Measurements from ENCODE around the gene DNASE1L1.

DNASE1L1 gene, protein sequence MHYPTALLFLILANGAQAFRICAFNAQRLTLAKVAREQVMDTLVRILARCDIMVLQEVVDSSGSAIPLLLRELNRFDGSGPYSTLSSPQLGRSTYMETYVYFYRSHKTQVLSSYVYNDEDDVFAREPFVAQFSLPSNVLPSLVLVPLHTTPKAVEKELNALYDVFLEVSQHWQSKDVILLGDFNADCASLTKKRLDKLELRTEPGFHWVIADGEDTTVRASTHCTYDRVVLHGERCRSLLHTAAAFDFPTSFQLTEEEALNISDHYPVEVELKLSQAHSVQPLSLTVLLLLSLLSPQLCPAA

DNA sequence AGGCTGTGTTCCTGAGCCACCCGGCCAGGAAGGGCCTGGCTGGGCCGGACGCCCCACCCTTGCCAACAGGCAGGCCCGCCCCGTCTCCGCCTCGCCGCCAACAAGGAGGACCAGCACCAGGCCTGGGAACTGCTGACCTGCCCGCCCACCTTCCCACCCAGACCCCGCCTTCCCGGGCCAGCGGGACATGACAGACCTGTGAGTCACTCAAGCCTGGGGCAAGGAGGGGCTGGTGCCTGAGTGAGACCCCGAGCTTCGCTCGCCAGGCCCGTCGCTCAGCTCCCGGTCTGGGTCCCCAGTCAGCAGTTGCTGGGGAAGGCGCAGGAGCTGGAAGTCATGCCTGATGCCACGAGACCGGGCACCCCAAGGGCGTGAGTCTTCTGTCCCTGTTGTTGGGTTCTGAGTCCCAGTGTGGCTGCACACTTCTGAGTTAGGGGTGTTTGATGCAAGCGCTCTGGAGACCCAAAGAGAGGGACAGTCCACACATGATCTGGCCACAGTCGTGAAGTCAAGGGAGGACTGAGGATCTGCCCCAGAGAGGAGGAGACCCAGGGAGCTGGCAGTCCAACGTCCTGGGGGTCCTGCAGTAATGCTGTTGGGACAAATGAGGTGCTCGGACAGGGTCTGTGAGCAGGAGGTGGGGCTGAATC lies at the start of gene DNASE1L1:
Gene DNASE1L1, minus strand, starts transcription at position 33 of the 650 bp plus-strand sequence. CDS start 3,686 bp downstream, outside the sequence.
- DNase-seq = peak; percentile 62

DNA sequence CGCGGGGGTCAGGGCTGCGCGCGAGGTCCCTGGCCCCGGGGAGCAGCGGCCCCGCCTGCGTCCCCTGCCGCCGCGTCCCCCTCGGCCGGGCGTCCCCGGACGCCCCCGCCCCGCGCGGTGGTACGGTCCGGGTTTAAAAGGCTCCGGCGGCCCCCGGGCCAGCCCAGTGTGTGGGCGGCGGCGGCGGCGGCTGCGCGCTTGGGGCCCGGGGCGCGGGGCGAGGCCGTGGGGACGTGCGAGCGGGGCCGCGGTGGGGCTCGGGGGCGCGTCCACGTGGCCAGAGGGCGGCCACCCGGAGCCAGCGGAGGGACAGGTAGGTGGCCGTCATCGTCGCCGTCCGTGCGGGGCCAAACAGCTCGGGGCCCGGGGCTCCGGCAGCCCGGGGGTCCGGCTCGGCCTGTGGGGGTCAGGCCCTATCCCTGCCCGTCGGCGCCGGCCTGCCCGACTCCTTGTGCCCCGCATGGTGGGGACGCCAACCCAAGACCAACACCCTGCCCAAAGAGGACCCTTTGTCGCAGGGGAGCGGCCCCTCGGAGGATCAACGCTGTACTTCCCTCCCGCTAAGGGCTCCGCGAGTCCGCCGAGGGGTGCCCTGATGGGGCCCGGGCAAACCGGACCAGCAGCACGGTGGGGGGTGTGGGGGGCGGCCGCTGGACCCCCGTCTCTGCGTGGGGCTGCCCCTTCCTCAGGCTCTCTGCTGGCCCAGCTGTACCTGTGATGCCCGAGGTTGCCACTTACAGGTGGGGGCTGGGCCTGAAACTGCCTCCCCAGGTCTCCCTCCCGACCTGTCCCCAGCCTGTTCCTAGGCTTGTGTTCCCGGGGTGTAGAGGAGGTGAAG lies 49.3 kb upstream of the DNASE1L1 start, which contains the start of gene PLXNA3:
Gene PLXNA3, plus strand, starts transcription at position 166 of the 838 bp plus-strand sequence. CDS start 1,903 bp downstream, outside the sequence.
- peak; percentile 45 for DNase-seq

DNA sequence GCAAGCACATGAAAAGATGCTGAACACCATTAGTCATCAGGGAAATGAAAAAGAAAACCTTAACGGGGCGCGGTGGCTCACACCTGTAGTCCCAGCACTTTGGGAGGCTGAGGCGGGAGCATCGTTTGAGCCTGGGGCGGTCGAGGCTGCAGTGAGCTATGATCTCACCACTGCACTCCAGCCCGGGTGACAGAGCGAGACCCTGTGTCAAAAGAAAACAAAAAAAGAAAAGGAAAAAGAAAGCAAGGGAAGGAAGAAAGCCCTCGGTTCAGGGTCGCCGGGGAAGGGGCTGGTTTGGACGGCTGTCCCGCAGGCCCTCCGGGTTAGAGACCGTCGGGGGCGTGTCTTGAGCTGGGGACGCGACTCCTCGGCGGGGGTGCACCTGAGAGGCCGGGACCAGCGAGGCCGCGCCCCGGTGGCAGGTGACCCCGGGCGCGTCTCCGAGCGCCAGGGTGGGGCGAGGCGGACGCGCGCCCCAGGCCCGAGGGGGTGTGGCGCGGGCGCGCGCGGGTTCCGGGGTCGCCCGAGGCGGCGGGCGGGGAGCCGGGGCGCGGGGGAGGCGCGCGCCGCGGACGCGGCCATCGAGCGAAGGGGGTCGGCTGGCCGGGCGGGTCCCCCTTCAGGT lies 48.5 kb upstream of the DNASE1L1 start:
- DNase-seq = peak; percentile 39

DNA sequence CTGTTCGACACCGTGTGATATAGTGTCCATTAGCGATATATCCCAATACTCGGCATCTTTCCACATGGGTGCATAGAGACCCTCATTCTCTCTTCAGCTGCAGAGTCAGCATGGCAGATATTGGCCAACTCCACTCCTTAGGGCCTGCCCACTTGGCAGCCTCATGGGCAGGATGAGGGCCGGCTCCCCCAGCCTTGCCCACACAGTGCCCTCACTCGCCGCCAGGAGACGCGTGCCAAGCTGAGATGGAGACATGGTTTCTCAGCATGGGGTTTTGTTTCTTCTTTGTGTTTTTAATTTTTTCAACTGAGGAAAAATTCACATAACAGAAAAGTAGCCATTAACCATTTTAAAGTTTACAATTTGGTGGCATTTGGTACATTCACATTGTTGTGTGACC lies 43.8 kb upstream of the DNASE1L1 start:
- no peak for DNase-seq

DNA sequence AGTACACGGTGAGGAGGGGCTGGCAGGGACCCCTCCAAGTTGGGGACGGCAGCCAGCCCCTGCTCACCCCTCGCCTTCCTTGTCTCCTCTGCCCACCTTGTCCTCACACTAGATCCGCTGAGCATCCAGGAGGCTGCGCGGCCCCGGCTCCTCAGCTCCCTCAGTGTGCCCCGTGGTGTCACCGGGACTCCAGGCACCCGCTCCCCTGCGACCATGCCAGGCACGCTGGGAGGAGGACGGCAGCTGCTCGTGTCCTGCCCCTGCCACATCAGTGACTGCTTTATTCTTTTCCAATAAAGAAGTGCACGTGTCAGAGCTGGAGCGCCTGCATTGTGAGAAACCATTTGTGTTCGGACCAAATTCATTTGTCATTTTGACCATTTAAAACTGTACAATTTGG lies 41.3 kb upstream of the DNASE1L1 start:
- no peak for DNase-seq

DNA sequence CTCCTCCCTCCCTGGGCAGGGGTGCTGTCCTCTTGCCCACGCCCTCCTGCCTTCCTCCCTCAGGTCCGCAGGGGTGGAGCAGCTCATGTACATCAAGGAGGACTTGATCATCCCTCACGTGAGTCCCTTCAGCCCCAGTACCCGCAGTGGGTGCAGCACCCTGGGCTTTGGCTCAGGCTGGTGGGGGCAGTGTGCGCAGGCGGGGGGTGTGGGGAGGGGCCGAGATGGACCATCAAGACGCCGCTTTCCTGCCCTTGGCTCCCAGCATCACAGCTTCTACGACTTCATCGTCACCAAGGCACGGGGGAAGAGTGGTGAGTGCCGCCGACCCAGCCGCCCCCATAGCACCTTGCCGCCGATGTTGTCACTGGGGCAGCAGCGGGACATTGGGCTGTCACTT lies 40.6 kb upstream of the DNASE1L1 start:
- no peak for DNase-seq

DNA sequence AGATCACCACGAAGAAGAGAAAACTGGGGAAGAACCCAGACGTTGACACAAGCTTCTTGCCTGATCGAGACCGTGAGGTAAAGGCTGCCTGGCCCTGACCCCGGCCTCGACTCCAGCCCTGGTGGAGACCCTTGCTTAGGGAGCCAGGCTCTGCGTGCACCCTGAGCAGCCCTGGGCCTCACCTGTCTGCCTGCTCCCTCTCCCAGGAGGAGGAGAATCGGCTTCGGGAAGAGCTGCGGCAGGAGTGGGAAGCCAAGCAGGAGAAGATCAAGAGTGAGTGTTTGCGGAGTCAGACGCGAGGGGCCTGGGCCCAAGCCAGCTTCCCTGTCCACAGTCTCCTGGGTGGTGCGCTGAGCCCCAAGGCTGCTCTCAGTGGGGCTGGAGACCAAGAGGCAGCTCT lies 39.4 kb upstream of the DNASE1L1 start:
- DNase-seq = no peak

DNA sequence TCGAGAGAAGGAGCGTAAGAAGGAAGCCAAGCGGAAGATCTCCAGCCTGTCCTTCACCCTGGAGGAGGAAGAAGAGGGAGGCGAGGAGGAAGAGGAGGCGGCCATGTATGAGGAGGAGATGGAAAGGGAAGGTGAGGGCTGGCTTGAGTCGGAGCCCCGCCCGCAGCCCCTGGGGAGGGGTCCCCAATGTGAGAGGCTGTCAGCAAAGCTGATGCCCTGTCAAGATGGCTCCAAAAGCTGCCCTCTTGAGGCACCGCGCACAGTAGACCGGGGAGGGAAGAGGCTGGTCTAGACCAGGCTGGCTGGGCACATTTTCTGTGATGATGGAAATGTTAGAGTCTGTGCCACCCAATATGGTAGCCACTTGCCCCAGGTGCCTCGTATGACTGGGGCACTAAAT lies 37.4 kb upstream of the DNASE1L1 start:
- DNase-seq = no peak

DNA sequence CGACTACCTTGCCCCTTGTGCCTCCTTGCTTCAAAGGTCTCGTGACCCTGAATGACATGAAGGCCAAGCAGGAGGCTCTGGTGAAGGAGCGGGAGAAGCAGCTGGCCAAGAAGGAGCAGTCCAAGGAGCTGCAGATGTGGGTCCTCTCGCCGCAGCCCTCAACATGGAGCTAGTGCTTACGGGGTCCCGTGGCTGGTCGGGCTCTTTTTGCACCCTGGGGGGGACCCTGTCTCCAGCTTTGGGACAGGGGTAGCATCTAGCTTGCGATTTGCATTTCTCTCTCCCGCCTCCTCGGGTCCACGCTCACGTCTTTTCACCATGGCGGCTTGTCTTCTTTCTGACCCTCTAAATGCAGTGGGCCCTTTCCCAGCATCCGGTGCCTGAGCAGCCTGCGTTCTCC lies 36.7 kb upstream of the DNASE1L1 start:
- no peak for DNase-seq

DNA sequence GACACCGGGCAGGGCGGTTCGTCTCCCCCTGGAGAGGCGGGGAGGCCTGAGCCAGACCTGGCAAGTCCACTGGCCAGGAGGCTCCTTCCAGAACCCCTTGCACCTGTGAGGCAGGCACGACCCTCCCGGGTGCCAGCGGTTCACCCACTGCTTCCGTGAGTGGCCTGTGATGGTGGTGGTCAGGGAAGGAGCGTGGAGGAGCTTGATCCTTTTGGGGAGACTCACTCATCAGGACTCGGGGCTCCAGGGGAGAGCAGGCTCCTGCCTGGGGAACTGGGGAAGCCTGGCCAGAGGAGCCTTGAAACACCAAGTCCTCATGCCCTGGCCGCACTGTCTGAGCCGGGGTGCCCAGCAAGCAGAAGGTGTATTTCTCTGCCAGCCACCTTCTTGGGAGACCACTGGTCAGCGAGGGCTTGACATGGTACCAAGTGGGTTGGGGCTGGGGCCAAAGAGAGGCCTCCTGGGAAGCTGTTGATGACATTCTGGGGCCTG lies 35.7 kb upstream of the DNASE1L1 start:
- DNase-seq = no peak

DNA sequence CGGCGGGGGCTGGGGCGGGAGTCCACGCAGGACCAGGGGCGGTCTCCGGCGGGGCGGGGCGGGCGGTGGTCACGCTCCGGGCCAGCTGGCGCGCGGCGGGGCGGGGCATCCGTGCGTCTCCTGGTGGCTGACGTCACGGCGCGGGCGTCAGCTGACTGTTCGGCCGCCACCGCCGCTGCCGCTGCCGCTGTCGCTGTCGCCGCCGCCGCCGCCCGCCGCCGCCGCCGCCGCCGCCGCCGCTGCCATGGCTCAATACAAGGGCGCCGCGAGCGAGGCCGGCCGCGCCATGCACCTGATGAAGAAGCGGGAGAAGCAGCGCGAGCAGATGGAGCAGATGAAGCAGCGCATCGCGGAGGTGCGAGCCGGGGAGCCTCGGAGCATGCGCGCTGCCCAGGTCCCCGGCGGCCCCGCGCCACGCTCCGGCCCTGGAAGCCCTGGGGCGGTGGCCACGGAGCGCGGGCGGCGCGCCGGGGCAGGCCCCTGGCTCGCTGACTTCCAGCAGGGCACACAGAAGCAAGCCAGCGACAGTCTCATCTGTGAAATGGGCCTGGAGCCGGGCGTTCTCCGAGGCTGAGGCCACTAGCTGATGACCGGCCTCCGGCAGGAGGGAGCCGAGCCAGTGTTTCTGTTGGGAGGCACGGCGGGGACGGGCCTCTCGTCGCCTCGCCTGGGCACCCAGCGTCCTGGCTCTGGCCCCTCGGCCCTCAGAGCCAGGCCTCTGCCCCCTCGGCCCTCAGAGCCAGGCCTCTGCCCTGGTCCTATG lies 35.1 kb upstream of the DNASE1L1 start, which contains the start of gene FAM50A:
Gene FAM50A, plus strand, starts transcription at position 150 of the 763 bp plus-strand sequence. Its CDS starts 95 bp downstream, at position 245.
- peak; percentile 81 for DNase-seq

DNA sequence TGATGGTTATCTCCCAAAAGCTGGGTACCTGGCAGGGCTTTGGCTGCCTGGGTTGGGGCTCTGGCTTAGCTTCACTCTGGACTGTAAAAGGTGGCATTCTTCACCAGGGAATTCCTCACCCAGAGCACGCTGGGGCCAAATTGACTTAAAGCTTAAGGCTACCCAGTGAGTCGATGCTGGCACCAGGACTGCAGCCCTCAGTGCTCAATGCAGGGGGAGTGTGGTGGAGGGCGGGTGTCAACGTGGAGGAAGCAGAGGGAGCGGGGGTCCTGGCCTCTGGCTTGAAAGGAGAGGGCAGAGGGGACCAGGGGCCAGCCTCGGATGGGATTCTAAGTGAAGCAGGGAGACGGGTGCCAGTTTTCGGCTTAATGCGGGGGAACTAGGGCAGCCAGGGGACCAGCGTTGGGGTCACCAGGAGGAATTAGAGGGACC lies 34.4 kb upstream of the DNASE1L1 start:
- no peak for DNase-seq

DNA sequence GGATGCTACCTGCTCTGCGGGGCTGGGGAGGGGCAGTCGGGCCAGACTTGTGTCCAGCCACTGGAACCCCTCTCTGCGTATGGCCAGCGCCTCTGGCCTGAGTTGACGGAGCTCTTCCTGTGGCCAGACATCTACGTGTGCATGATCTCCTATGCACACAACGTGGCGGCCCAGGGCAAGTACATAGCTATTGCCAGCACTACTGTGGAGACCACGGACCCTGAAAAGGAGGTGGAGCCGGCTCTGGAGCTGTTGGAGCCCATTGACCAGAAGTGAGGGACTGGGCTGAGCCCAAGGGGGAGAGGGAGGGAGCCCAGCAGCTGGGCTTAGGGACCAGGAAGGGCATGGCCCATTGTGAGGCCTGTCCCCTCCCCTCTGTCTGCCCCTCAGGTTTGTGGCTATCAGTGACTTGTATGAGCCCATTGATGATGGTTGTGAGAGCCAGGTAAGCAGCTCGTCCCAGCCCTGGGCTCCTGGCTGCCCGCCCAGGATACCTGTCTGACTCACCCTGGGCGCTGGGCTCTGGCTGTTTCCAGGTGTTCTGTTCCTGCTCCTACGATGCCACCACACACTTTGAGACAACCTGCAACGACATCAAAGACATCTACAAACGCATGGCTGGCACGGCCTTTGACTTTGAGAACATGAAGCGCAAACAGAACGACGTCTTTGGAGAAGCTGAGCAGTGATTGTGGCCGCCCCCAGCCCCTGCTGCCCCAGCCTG lies 33.1 kb upstream of the DNASE1L1 start:
- DNase-seq = no peak

DNA sequence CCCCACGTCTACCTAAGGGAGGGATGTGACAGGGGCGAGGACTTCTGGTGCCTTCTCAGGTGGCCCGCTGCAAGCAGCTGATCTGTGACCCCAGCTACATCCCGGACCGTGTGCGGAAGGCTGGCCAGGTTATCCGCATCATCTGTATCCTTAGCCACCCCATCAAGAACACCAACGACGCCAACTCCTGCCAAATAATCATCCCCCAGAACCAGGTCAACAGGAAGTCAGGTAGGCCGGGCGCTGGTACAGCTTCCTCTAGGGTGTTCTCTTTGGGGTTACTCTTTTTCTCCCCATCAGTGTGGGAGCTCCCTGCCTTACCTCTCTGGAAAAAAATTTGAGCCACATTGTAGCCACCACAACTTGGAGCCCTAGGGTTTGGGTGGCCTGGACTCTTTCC lies 32.5 kb upstream of the DNASE1L1 start:
- no peak for DNase-seq

DNA sequence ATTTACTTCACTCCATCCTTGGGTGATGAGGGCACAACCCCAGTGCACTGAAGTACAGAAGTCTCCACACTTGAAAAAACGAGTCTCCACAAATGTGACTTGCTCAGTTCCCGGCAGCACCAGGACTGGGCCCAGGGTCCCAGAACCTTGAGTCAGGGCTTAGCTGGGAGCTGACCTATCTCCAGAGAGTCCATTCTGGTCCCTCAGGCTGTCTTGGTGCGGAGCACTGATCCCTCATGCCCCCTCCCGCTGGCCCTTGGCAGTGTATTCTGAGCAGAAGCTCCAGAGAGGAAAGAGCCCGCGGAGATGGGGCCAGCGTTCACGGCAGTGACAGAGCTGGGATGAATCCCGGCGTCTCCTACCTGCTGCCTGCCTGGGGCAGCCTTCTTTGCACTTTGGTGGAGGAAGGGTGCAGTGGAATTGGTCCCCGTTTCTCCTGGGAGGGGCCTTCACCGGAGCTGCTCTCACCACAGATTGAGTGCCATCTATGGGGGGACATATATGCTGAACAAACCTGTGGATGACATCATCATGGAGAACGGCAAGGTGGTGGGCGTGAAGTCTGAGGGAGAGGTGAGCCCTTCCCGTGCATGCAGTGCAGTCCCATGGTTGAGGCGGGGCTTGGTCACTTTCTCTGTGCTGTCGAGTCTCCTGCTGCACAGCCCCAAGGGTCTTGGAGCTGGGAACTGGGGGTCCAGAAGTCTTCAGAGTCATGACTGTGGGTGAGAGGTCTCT lies 31.7 kb upstream of the DNASE1L1 start:
- DNase-seq = no peak

DNA sequence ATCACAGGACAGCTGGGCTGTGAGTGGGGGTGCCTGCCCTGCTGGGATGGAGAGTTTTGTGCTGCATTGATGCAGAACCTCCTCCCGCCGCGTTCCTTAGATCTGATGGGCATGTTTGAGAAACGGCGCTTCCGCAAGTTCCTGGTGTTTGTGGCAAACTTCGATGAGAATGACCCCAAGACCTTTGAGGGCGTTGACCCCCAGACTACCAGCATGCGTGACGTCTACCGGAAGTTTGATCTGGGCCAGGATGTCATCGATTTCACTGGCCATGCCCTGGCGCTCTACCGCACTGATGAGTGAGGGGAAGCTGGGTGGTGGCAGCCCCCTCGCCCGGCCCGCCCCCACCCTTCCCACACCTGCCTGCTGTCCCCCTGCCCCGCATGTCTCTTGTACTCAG lies 30.8 kb upstream of the DNASE1L1 start:
- DNase-seq = no peak

DNA sequence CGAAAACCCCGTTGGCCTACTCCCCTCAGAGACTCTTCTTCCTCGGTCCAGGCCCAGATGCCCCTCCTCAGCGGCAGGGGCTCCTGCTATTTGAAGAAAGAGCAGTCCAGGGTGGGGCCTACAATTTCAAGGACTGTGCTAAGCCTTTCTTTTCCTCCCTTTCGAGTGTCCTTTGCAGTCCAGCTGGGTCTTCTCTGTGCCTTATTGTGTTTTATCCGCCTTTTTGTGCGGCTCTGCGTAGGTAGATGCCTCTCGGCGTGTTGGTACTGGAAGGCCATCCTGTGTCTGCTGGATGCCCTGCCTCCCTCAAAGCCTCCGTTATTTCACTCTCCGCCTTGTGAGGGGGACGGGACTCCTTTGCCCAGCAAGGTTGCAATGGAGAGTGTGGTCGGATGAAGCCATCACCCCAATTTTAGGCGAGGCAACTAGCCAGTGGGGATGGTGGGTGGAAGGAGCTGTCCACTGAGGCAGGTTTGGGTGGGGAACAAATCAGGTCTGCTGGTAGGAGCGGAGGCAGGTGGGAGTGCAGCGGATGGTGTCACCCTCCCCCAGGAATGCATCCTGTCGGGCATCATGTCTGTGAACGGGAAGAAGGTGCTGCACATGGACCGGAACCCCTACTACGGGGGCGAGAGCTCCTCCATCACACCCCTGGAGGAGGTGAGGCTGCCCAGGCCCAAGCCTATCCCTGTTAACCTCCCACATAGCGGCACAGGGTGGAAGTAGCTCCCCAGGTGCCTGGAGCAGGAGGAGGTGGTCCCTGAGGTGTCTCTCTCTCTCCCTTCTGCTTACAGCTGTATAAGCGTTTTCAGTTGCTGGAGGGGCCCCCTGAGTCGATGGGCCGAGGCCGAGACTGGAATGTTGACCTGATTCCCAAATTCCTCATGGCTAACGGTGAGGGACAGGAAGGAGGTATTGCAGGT lies 29.2 kb upstream of the DNASE1L1 start:
- no peak for DNase-seq

DNA sequence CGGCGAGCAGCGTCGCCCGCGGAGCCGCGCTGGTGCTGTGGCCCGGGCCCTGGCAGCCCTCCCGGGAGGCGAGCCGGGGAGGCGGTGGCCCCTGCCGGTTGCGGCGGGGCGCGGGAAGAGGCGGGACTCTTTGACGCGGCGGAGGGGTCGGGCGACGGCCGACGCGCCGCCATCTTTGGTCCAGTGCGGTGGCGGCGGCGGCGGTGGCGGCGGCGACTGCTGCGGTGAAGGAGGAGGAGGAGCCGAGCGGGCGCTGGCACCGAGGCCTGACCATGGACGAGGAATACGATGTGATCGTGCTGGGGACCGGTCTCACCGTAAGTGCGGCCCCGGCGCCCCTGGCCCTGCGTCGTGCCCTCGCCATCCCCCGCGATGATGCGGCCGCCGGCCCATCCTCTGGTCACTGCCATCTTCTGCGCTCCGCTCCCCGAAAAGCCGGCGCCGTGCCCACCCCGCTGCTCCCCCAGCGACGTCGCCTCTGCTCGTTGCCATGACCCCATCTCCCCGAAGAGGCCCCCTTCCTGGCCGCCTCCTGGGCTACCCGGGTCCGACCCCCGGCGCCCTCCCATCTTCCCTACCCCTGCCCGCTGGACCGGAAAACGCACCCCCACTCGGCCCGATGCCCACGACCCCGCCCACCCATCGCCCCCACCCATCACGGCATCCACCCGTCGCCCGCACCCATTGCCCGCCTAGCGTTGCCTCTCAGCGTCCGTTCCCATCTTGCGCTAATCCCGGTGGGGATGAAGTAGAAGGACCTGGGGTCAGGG lies 28.1 kb upstream of the DNASE1L1 start, which contains the start of gene GDI1:
Gene GDI1, plus strand, starts transcription at position 172 of the 770 bp plus-strand sequence. Its CDS starts 101 bp downstream, at position 273.
- DNase-seq = peak; percentile 57
